ENCODE data around the gene REM1.

REM1 gene

GRCh38 chr20:31522731-31523130, 47.6 kb downstream of the REM1 start:
- TF ChIP-seq CTCF (conservative IDR thresholded peaks at IDR 0.05) = no peak

GRCh38 chr20:31523361-31524283, 48.5 kb downstream of the REM1 start:
- H3K27ac ChIP-seq = no peak overlapping the region
- no peak for TF ChIP-seq CTCF (conservative IDR thresholded peaks at IDR 0.05)

More at GRCh38 chr20:31522731-31523130, 47.6 kb downstream of the REM1 start:
- no peak overlapping the region for H3K27ac ChIP-seq

- no peak for TF ChIP-seq CTCF (conservative IDR thresholded peaks at IDR 0.05)
Observed at GRCh38 chr20:31527266-31527665, 52.2 kb downstream of the REM1 start.

More at GRCh38 chr20:31527266-31527665, 52.2 kb downstream of the REM1 start:
- H3K27ac ChIP-seq = no peak overlapping the region
